ENCODE data around the gene TFIP11. TPM values are rescaled to one million over a fixed set of nuclear protein-coding genes. Genes with fewer than 3 reads are reported as not detected.
A peak's percentile ranks its signal among the peaks of the same experiment; 100 is the strongest.

TFIP11 gene
- total and polyA plus RNA-seq, 2 donors from 2014 or later = 26.7 to 34.2 TPM

- intact Hi-C loops (cut with DNase I) = no loop called here
- Histone ChIP-seq H3K4me3 (ENCODE audit: low read length in 3 of 3) (no peak overlapping the region), H3K9me3 (ENCODE audit: control insufficient read depth in 2 of 3, insufficient read depth in 1 of 3, low read length in 3 of 3) (no peaks in the 10 kb centered on the region), H3K4me1 (ENCODE audit: control insufficient read depth in 2 of 3, insufficient read depth in 2 of 3, low read depth in 1 of 3, low read length in 3 of 3) (peaks cover 0 to 5% (median 0%) of the 10 kb centered on the region in 3 donors), H3K9ac (ENCODE audit: low read length in 3 of 3) (no peak overlapping the region), H3K36me3 (ENCODE audit: control insufficient read depth in 2 of 3, insufficient read depth in 3 of 3, low read length in 3 of 3) (peaks cover 0 to 3% (median 0%) of the 10 kb centered on the region in 3 donors), H3K27ac (ENCODE audit: low read depth in 2 of 2, low read length in 2 of 2) (no peak overlapping the region), H3K27me3 (ENCODE audit: control insufficient read depth, insufficient read depth, low read length) (no peaks in the 10 kb centered on the region)
- FAIRE-seq = no peak
- no peak for DNase-seq
- no peak for TF ChIP-seq CTCF (IDR thresholded peaks at IDR 0.05; ENCODE audit: borderline replicate concordance, extremely low read depth, insufficient read depth)
These were observed 14.9 kb upstream of the TFIP11 start for GRCh38 chr22:26527167-26527566.

DNA sequence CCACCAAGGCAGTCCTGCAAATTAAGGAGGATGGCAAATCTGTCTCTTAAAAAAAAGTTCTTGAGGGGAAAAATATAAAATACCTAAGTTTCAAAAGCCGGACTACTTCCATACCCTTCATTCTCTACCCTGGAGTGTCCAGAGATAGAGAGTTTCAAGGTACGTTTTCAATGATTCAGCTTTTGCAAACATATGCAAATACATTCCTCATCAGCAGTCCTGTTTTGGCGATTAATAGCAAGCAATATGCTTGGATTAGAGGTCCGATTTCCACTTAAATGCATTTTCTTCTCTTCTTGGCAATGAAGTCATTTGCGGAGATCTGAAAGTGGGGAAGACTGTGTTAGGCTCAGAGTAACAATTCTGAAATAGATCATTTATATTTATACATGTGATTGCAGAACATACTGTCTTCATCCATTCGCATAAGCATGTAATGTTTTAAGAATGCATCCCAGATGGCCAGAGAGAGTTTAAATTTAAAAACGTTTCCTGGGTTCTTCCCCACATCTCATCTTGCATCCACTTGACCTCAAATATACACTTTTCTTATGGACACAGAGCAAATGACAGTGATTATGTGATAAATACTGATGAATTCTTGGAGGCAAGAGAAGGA lies 13.8 kb upstream of the TFIP11 start:
- H3K4me3 ChIP-seq (ENCODE audit: low read length in 3 of 3) = no peak overlapping the region
- TF ChIP-seq CTCF (IDR thresholded peaks at IDR 0.05; ENCODE audit: borderline replicate concordance, extremely low read depth, insufficient read depth) = no peak
- H3K27me3 ChIP-seq (ENCODE audit: control insufficient read depth, insufficient read depth, low read length) = no peaks in the 10 kb centered on the region
- no peak for DNase-seq
- H3K9me3 ChIP-seq (ENCODE audit: control insufficient read depth in 2 of 3, insufficient read depth in 1 of 3, low read length in 3 of 3) = no peaks in the 10 kb centered on the region
- FAIRE-seq = no peak
- no peaks in the 10 kb centered on the region for H3K36me3 ChIP-seq (ENCODE audit: control insufficient read depth in 2 of 3, insufficient read depth in 3 of 3, low read length in 3 of 3)
- no peak overlapping the region for H3K9ac ChIP-seq (ENCODE audit: low read length in 3 of 3)
- no peak overlapping the region for H3K27ac ChIP-seq (ENCODE audit: low read depth in 2 of 2, low read length in 2 of 2)
- peaks cover 0 to 5% (median 0%) of the 10 kb centered on the region in 3 donors for H3K4me1 ChIP-seq (ENCODE audit: control insufficient read depth in 2 of 3, insufficient read depth in 2 of 3, low read depth in 1 of 3, low read length in 3 of 3)
- intact Hi-C loops (cut with DNase I) = no loop called here

DNA sequence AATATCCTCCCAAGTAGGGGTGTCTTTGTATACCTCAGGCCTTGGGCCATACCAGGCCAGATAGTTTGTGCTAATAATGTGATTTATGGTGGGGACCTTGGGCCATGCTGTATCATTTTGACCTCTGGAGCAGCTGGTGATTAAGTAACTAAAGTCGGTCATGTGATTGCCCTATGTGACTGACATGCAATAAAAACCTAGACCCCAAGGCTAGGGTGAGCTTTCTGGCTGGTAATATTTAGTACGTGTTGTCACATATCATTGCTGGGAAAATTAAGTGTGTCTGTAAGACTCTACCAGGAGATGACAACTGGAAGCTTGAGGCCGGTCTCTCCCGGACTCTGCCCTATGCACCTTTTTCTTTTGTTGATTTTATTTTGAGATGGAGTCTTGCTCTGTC lies 12.6 kb upstream of the TFIP11 start:
- FAIRE-seq (no peak), DNase-seq (peak in 2 of 5 donors; percentile 5 to 7)
- Histone ChIP-seq H3K36me3 (ENCODE audit: control insufficient read depth in 2 of 3, insufficient read depth in 3 of 3, low read length in 3 of 3) (no peaks in the 10 kb centered on the region), H3K9me3 (ENCODE audit: control insufficient read depth in 2 of 3, insufficient read depth in 1 of 3, low read length in 3 of 3) (no peaks in the 10 kb centered on the region), H3K4me3 (ENCODE audit: low read length in 3 of 3) (no peak overlapping the region), H3K27me3 (ENCODE audit: control insufficient read depth, insufficient read depth, low read length) (no peaks in the 10 kb centered on the region), H3K9ac (ENCODE audit: low read length in 3 of 3) (no peak overlapping the region), H3K4me1 (ENCODE audit: control insufficient read depth in 2 of 3, insufficient read depth in 2 of 3, low read depth in 1 of 3, low read length in 3 of 3) (peaks cover 0 to 5% (median 0%) of the 10 kb centered on the region in 3 donors), H3K27ac (ENCODE audit: low read depth in 2 of 2, low read length in 2 of 2) (peak overlapping the region; percentile 11 to 13)
- intact Hi-C loops (cut with DNase I) = no loop called here
- TF ChIP-seq CTCF (IDR thresholded peaks at IDR 0.05; ENCODE audit: borderline replicate concordance, extremely low read depth, insufficient read depth) = no peak

DNA sequence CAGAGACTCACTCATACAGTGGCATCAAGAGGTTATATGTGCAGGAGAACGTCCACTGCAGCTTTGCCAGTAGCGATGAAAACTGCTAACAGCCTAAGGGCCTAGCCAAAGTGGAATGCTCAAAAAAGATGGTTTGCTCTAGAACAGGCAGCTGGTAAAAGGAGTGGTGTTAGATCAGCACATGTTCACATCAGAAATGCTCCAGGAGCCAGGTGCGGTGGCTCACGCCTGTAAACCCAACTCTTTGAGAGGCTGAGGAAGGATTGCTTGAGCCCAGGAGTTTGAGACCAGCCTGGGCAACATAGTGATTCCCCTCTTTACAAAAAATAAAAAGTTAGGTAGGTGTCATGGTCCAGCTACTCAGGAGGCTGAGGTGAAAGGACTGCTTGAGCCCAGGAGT lies 10.3 kb upstream of the TFIP11 start:
- H3K4me1 ChIP-seq (ENCODE audit: control insufficient read depth in 2 of 3, insufficient read depth in 2 of 3, low read depth in 1 of 3, low read length in 3 of 3) = peaks cover 0 to 5% (median 0%) of the 10 kb centered on the region in 3 donors
- H3K9me3 ChIP-seq (ENCODE audit: control insufficient read depth in 2 of 3, insufficient read depth in 1 of 3, low read length in 3 of 3) = no peaks in the 10 kb centered on the region
- H3K36me3 ChIP-seq (ENCODE audit: control insufficient read depth in 2 of 3, insufficient read depth in 3 of 3, low read length in 3 of 3) = no peaks in the 10 kb centered on the region
- no peak for TF ChIP-seq CTCF (IDR thresholded peaks at IDR 0.05; ENCODE audit: borderline replicate concordance, extremely low read depth, insufficient read depth)
- no peaks in the 10 kb centered on the region for H3K27me3 ChIP-seq (ENCODE audit: control insufficient read depth, insufficient read depth, low read length)
- H3K9ac ChIP-seq (ENCODE audit: low read length in 3 of 3) = no peak overlapping the region
- DNase-seq (no peak), FAIRE-seq (no peak)
- no peak overlapping the region for H3K27ac ChIP-seq (ENCODE audit: low read depth in 2 of 2, low read length in 2 of 2)
- intact Hi-C loops (cut with DNase I) = no loop called here
- H3K4me3 ChIP-seq (ENCODE audit: low read length in 3 of 3) = no peak overlapping the region

Measured in kidney (tissue), 14 donors.